HT1080 (cell line): ENCODE measurements around the gene WIPF2. TPM values are rescaled to one million over a fixed set of nuclear protein-coding genes. Genes with fewer than 3 reads are reported as not detected.
"Not testable (repeated sequence)": the region's sequence is repeated elsewhere in the genome, so short reads cannot be mapped to it uniquely, and the experiment has no call there.

Experiments used
- DNase-seq: peaks from one replicate; pipeline ENCODE4 v3.0.0-alpha.2; 2015; ENCODE audit warnings: low read depth
- total RNA-seq: library from RNA; depleted of rRNA; stranded (reverse); fragments of >200 nt; shearing (Covaris generic); gene quantifications from 2 replicates; pipeline ENCODE4 v1.2.3, GENCODE V29; 2014

The WIPF2 gene
- total RNA-seq, 1 experiment from 2014 or later, result 5.4 TPM

GRCh38 chr17:40295488-40296436, 76.7 kb downstream of the WIPF2 start:
- DNase-seq, result no peak

- no peak for DNase-seq
Observed at GRCh38 chr17:40297511-40297910, 78.4 kb downstream of the WIPF2 start.

- no peak for DNase-seq
Observed at GRCh38 chr17:40298726-40299125, 79.6 kb downstream of the WIPF2 start.

- not testable (repeated sequence) for DNase-seq
Observed at GRCh38 chr17:40299159-40299757, 80.2 kb downstream of the WIPF2 start.

GRCh38 chr17:40301315-40301714, 82.2 kb downstream of the WIPF2 start:
- no peak for DNase-seq

- peak; percentile 66 for DNase-seq
Observed at GRCh38 chr17:40303009-40303657, 84.0 kb downstream of the WIPF2 start.

GRCh38 chr17:40303708-40304551, 84.8 kb downstream of the WIPF2 start:
- DNase-seq, result no peak

- peak; percentile 52 for DNase-seq
Observed at GRCh38 chr17:40304552-40304863, 85.4 kb downstream of the WIPF2 start.

- not testable (repeated sequence) for DNase-seq
Observed at GRCh38 chr17:40304866-40305265, 85.8 kb downstream of the WIPF2 start.

GRCh38 chr17:40306395-40306794, 87.3 kb downstream of the WIPF2 start:
- no peak for DNase-seq

- DNase-seq, result no peak
Observed at GRCh38 chr17:40307001-40307730, 88.1 kb downstream of the WIPF2 start.

- DNase-seq, result no peak
Observed at GRCh38 chr17:40307740-40308239, 88.7 kb downstream of the WIPF2 start.

GRCh38 chr17:40309031-40309948, 90.2 kb downstream of the WIPF2 start, which contains the start of gene RARA:
Gene RARA, plus strand, starts transcription at chr17:40309180. Its CDS starts 22,039 bp downstream, at chr17:40331219.
- DNase-seq, result no peak

GRCh38 chr17:40309949-40310510, 90.9 kb downstream of the WIPF2 start:
- no peak for DNase-seq

GRCh38 chr17:40310882-40311391, 91.8 kb downstream of the WIPF2 start:
- DNase-seq, result no peak

- DNase-seq, result no peak
Observed at GRCh38 chr17:40311575-40311974, 92.5 kb downstream of the WIPF2 start.

GRCh38 chr17:40312131-40312731, 93.1 kb downstream of the WIPF2 start:
- DNase-seq, result no peak
